ENCODE measurements around the gene TARBP2.

GRCh38 chr12:53538209-53538689, 37.2 kb downstream of the TARBP2 start:
- TF ChIP-seq POLR2A (IDR thresholded peaks at IDR 0.05; ENCODE audit: low read length), result no peak
- no peak for TF ChIP-seq GATA1 (IDR thresholded peaks at IDR 0.05; ENCODE audit: low read depth, low read length)

Data from erythroblast (primary cell).